GM12872 (cell line): ENCODE results near the gene LRRTM2.

Experiments used
- CTCF ChIP-seq: IDR thresholded peaks from 3 replicates; pipeline ENCODE4 v1.5.1; 2011; ENCODE audit warnings: low read depth, mild to moderate bottlenecking, low read length, moderate library complexity; ENCODE audit not compliant: insufficient read depth

Gene LRRTM2

GRCh38 chr5:138824516-138824915, 50.6 kb downstream of the LRRTM2 start:
- no peak for TF ChIP-seq CTCF

GRCh38 chr5:138820695-138821094, 54.4 kb downstream of the LRRTM2 start:
- no peak for TF ChIP-seq CTCF

DNA sequence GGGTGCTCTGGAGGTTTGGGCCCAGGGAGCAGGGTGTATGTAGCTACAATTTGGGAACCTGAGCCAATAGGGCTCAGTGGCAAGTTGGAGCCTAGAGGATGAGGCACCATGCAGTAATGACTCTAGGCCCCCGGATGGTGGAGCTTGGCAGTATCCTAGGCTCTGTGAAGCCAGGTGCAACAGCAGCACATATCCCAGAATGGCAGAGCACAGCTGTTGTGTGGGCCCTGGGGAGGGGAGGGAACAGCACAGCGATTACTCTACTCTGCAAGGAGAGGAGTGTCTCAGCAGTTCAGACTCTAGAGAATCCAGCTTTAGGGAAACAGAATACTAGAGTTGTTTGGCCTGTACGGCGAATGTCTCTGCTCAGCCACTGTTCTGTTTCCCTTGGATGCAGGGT, 56.1 kb downstream of the LRRTM2 start:
- no peak for TF ChIP-seq CTCF
